BJ (cell line): ENCODE data around the gene HELZ2. TPM values are rescaled to one million over a fixed set of nuclear protein-coding genes. Genes with fewer than 3 reads are reported as not detected.

ENCODE experiments used
- CTCF ChIA-PET: fragments of 350-600 bp; formaldehyde crosslinking; extraction: SDS; loops from one replicate; lab custom pipeline; 2021; ENCODE audit warnings: antibody characterized with exemption, inconsistent platforms; lab: Yijun Ruan, JAX
- POLR2A ChIA-PET: fragments of 300-600 bp; sonication (Branson Sonifier 250); formaldehyde crosslinking; extraction: SDS; loops from one replicate; lab custom pipeline; 2021; ENCODE audit warnings: antibody characterized with exemption; lab: Charles Lee
- DNase-seq: peaks from one replicate; pipeline ENCODE4 v3.0.0-alpha.2; 2011; ENCODE audit warnings: low read depth
- H3K27me3 ChIP-seq: 2 replicates; pipeline ENCODE4 v1.6.0; 2011; ENCODE audit warnings: low read length; ENCODE audit not compliant: control insufficient read depth, insufficient read depth
- H3K36me3 ChIP-seq: 2 replicates; pipeline ENCODE4 v1.5.1; 2011; ENCODE audit warnings: low read length; ENCODE audit not compliant: control insufficient read depth, insufficient read depth
- H3K4me3 ChIP-seq: 2 replicates; pipeline ENCODE4 v1.5.1; 2011; ENCODE audit warnings: low read depth, mild to moderate bottlenecking, control low read depth, low read length
- CTCF ChIP-seq: IDR thresholded peaks from 2 replicates; pipeline ENCODE4 v1.5.1; 2011; ENCODE audit warnings: low read depth, mild to moderate bottlenecking, control low read depth, inconsistent platforms, low read length, moderate library complexity; ENCODE audit not compliant: insufficient read depth
- polyA plus RNA-seq: library from polyadenylated mRNA; depleted of rRNA; stranded (reverse); fragments of >200 nt; gene quantifications from 2 replicates; pipeline ENCODE4 v1.2.3, GENCODE V29; 2011

The HELZ2 gene
- polyA plus RNA-seq, 1 experiment = 7.9 TPM

DNA sequence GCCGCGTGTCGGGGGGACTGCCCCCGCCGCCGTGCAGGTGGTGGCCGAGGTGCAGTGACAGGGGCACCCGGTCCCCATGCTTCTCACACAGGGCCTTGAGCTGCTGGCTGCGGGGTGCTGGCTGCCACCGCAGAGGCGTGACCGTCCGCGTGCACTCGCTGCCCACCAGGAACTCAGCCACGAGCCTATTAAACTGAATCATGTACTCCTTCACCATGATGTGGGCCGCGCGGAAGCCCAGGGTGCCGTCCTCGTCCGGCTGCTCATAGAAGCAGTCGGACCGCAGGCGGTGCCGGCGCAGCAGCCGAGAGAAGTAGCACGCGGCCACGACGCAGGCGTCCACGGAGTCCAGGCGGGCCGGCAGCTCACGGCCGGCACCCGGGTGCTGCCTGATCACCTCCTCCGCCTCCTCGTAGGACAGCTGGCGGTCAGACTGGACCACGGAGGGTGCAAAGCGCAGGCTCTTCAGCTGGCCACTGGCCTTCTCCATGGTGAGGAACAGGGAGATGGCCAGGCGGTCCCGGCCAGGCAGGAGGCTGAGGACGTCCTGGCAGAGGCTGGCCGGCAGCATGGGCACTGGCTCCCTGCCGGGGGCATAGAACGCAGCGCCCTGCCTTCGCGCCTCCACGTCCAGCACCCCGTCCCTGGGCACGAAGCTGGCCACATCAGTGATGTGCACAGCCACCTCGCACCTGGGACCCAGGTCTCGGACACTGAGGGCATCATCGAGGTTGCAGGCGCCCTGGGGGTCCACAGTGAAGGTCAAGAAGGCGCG, 9.8 kb downstream of the HELZ2 start:
- H3K4me3 ChIP-seq = no peak overlapping the region
- CTCF ChIA-PET = no interaction called here
- no peaks in the 10 kb centered on the region for H3K27me3 ChIP-seq
- POLR2A ChIA-PET = no interaction called here
- DNase-seq = no peak
- H3K36me3 ChIP-seq = peaks cover 31% of the 10 kb centered on the region
- TF ChIP-seq CTCF = no peak

- no peak for DNase-seq
- TF ChIP-seq CTCF = no peak
- Histone ChIP-seq H3K36me3 (peaks cover 33% of the 10 kb centered on the region), H3K27me3 (no peaks in the 10 kb centered on the region), H3K4me3 (no peak overlapping the region)
- CTCF ChIA-PET = interaction anchor here (0.6 to 0.8 kb wide), 3 partner anchors 26 to 382 kb away, joined by 3 read pairs; partner anchors contain the start of gene PTK6
- POLR2A ChIA-PET = no interaction called here
Observed at GRCh38 chr20:63563225-63563935, 10.7 kb downstream of the HELZ2 start.

DNA sequence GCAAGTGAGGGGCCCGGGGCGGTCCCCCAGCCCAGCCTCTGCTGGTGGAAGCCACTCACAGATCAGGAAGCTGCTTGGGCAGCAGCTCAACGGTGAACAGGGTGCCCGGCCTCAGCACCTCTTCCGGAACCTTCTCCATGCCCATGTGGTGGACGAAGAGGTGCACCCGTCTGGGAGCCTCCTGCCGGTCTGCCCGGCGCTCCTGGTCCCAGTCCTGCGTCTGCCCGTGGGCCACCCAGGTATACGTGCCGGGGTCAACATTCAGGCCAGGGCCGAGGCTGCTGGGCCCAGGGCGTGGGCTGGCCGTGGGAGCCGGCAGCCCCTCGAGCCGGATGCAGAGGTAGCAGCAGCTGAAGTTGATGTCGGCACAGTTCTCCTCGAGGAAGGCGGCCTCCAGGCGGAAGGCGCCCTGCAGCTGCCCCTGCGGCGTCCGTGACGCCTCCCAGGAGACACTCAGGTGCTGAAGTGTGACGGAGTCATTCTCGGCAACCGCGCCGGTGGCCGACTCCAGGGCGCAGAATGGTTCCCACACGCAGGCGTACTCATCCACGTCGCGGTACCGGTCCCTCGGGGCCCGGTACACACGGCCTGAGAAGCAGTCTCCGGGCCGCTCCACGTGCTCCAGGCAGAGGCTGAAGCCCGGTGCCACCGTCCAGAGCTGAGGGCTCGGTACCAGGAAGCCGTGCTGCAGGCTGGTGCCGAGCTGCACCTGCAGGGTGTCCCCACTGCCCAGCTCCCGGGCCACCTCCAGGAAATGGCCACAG, 11.4 kb downstream of the HELZ2 start:
- Histone ChIP-seq H3K4me3 (no peak overlapping the region), H3K27me3 (no peaks in the 10 kb centered on the region), H3K36me3 (peaks cover 33% of the 10 kb centered on the region)
- ChIA-PET CTCF (interaction anchor here (0.6 to 0.8 kb wide), 3 partner anchors 25 to 383 kb away, joined by 3 read pairs; partner anchors contain the start of gene PTK6), POLR2A (no interaction called here)
- no peak for TF ChIP-seq CTCF
- no peak for DNase-seq

DNA sequence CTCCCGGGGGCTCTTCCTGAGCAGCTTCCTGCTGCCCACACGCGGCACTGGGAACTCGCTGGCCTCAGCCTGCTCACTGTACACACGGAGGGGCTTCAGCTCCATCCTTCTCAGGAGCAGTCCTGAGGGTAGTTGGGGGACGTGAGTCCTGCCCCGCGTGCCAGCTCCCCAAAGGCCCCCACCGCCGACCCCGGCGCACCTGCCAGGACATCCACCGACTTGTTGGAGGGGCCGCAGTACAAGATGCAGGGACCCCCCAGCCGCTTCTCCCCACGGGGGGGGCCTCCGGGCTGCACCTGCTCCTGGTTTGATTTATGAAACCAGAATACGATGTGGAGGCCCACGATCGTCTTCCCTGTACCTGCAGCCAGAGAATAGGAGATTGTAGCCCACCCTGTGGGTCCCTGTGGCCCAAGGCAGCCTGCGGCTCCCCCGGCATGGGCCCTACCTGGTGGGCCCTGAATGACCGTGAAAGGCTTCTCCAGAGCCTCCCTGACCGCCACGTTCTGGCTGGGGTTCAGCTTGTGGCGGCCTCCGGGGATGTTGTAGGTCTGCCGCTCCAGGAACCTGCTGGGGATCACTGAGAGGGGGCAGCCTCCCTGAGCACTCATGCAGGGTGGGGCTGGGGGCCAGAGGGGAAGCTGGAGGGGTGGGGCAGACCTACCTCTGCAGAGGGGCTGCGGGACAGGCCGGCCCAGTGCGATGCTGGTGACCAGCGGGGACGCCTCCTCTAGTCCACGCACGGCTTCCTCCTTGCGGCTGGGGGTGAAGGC, 12.2 kb downstream of the HELZ2 start:
- TF ChIP-seq CTCF = no peak
- POLR2A ChIA-PET = no interaction called here
- Histone ChIP-seq H3K27me3 (no peaks in the 10 kb centered on the region), H3K36me3 (peaks cover 32% of the 10 kb centered on the region), H3K4me3 (no peak overlapping the region)
- CTCF ChIA-PET = no interaction called here
- DNase-seq = no peak
